ENCODE data around the gene ASIP. TPM values are rescaled to one million over a fixed set of nuclear protein-coding genes. Genes with fewer than 3 reads are reported as not detected.

Gene ASIP
- total and polyA plus RNA-seq, 2 of the 13 experiments (the other 11 are each of a cell fraction or from before 2014, with no cell fraction given), result not detected

GRCh38 chr20:34312544-34313217 is 71.5 kb downstream of the ASIP start (continued):
- TF ChIP-seq HNF1A (IDR thresholded peaks at IDR 0.05; ENCODE audit: low read depth) (peak; percentile 61; the same call in 1 of the 2 replicates), HNF1A (CRISPR knock-in tag; IDR thresholded peaks at IDR 0.05; ENCODE audit: borderline replicate concordance) (peak; percentile 78; the same call in 1 of the 2 replicates), MED8 (CRISPR knock-in tag; IDR thresholded peaks at IDR 0.05; ENCODE audit: insufficient replicate concordance) (no peak), ZNF362 (CRISPR knock-in tag; IDR thresholded peaks at IDR 0.05; ENCODE audit: borderline replicate concordance) (peak; percentile 86; the same call in 1 of the 2 replicates), ZNF558 (CRISPR knock-in tag; IDR thresholded peaks at IDR 0.05; ENCODE audit: borderline replicate concordance) (peak; percentile 76; the same call in 1 of the 2 replicates), SKI (IDR thresholded peaks at IDR 0.05; ENCODE audit: partially characterized antibody) (peak; percentile 72), CBX5 (CRISPR knock-in tag; IDR thresholded peaks at IDR 0.05; ENCODE audit: borderline replicate concordance) (peak; percentile 97; the same call in 1 of the 2 replicates), DNMT3B (CRISPR knock-in tag; conservative IDR thresholded peaks at IDR 0.05) (peak; percentile 83; the same call in 1 of the 2 replicates), ZNF343 (CRISPR knock-in tag; IDR thresholded peaks at IDR 0.05) (peak; percentile 73), STAT6 (CRISPR knock-in tag; IDR thresholded peaks at IDR 0.05; ENCODE audit: borderline replicate concordance) (peak; percentile 56; the same call in 1 of the 2 replicates), LRRFIP1 (CRISPR knock-in tag; conservative IDR thresholded peaks at IDR 0.05) (no peak), NCOA1 (CRISPR knock-in tag; IDR thresholded peaks at IDR 0.05) (peak; percentile 97), CREBL2 (CRISPR knock-in tag; IDR thresholded peaks at IDR 0.05; ENCODE audit: borderline replicate concordance) (no peak), ZNF543 (CRISPR knock-in tag; IDR thresholded peaks at IDR 0.05) (0 out of 2 replicates have a peak, but pooled peaks have one; percentile 27), PRMT3 (CRISPR knock-in tag; IDR thresholded peaks at IDR 0.05; ENCODE audit: borderline replicate concordance, low read depth) (no peak), ZNF251 (CRISPR knock-in tag; IDR thresholded peaks at IDR 0.05) (no peak), WIZ (CRISPR knock-in tag; IDR thresholded peaks at IDR 0.05) (no peak; the same call in 1 of the 2 replicates)

All from HepG2 (cell line).